Lung (tissue), 12 donors: ENCODE data around the gene LARP4B. TPM values are rescaled to one million over a fixed set of nuclear protein-coding genes. Genes with fewer than 3 reads are reported as not detected.

ENCODE experiments used
- ATAC-seq: fragments of 200-7000 bp; cut with Tn5 transposase; one replicate; pipeline ENCODE4 v1.9.1; 2020; ENCODE audit warnings: moderate number of reproducible peaks; ENCODE audit not compliant: insufficient read depth, low FRiP score
- DNase-seq, 3 donors: peaks; one replicate each; pipeline ENCODE4 v3.0.0-alpha.2; 2013 to 2017
- H3K27ac ChIP-seq, 2 donors: one replicate each; pipeline ENCODE4 v1.5.1; 2013; ENCODE audit warnings: mild to moderate bottlenecking in 2 of 2, moderate library complexity in 2 of 2, control low read depth in 1 of 2, inconsistent platforms in 1 of 2, low read depth in 1 of 2, low read length in 1 of 2
- H3K27me3 ChIP-seq, 3 donors: one replicate each; pipeline ENCODE4 v1.5.1; 2013; ENCODE audit warnings: low read length in 2 of 3; ENCODE audit not compliant: control insufficient read depth in 3 of 3, insufficient read depth in 3 of 3
- H3K36me3 ChIP-seq, 4 donors: one replicate each; pipeline ENCODE4 v1.5.1; 2013; ENCODE audit warnings: low read length in 4 of 4, mild to moderate bottlenecking in 1 of 4, moderate library complexity in 1 of 4; ENCODE audit not compliant: control insufficient read depth in 4 of 4, insufficient read depth in 4 of 4
- H3K4me1 ChIP-seq, 5 donors: one replicate each; pipeline ENCODE4 v1.5.1; 2013; ENCODE audit warnings: low read length in 5 of 5, mild to moderate bottlenecking in 2 of 5, moderate library complexity in 1 of 5; ENCODE audit not compliant: control insufficient read depth in 5 of 5, insufficient read depth in 5 of 5
- H3K4me3 ChIP-seq: one replicate; pipeline ENCODE4 v1.5.1; 2013; ENCODE audit warnings: mild to moderate bottlenecking, control low read depth, moderate library complexity
- H3K9ac ChIP-seq, 2 donors: one replicate each; pipeline ENCODE4 v1.5.1; 2013; ENCODE audit warnings: low read length in 2 of 2, control low read depth in 1 of 2; ENCODE audit not compliant: insufficient read depth in 1 of 2
- H3K9me3 ChIP-seq, 4 donors: one replicate each; pipeline ENCODE4 v1.5.1; 2013; ENCODE audit warnings: low read length in 3 of 4, mild to moderate bottlenecking in 1 of 4, moderate library complexity in 1 of 4; ENCODE audit not compliant: control insufficient read depth in 4 of 4, insufficient read depth in 3 of 4
- WGBS, 2 donors: extraction: QIAGEN DNeasy Blood & Tissue Kit; methylation state at CpG; one replicate each; pipeline ENCODE4 v1.1.7; 2013; 5-methylcytosine and 5-hydroxymethylcytosine counted together
- polyA plus RNA-seq, 2 donors: library from polyadenylated mRNA; stranded (reverse); fragments of 200-250 nt; gene quantifications; one replicate each; pipeline ENCODE4 v1.2.1, GENCODE V29; 2013
- total RNA-seq, 2 donors: library from RNA; depleted of rRNA in 1 of 2; stranded (reverse); fragments of >200 nt in 1 of 2; gene quantifications; one replicate each; pipeline ENCODE4 v1.2.1, GENCODE V29; 2014 to 2021
- TF ChIP-seq, protein P1 (sequence below): IDR thresholded peaks from 2 replicates; pipeline ENCODE4 v1.5.1; 2012; ENCODE audit warnings: mild to moderate bottlenecking; ENCODE audit errors: control extremely low read depth, extremely low read depth
- donor health status: control.
- donor health status: control.
- donor health status: Bipolar disorder and iron deficiency.
- donor health status: healthy.
- donor health status: DM: yes; HTN: yes; CAD: no.

LARP4B gene
- total and polyA plus RNA-seq, 4 donors = 24.7 to 133 (median 66.9) TPM

DNA sequence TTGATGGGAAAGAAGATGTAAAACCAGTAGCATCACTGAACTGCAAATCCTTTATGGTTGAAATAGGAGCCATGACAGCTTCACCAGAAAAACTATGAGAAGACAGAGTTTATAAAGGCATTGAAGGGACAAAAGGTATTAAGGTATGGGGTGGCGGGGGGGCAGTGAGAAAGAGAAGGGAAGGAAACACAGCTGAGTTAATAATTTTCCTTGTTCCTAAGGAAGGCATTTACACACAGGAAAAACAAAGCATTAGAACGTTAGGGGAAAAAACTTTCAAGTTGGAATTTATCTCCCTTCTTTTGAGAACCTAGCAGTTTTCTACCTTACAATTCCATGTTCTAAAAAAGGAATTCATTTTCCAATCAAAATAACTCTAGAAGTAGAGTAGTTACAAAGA is 4.4 kb downstream of the LARP4B start:
- H3K4me3 ChIP-seq = no peak overlapping the region
- H3K36me3 ChIP-seq = peaks cover 0 to 9% (median 4%) of the 10 kb centered on the region in 4 donors
- no peak for DNase-seq
- H3K9me3 ChIP-seq = peaks cover 0 to under 1% (median 0%) of the 10 kb centered on the region in 4 donors
- 35 to 46% methylated on average over 2 of the region's 2 CpGs for WGBS, 2 donors
- H3K9ac ChIP-seq = no peak overlapping the region
- H3K27ac ChIP-seq = no peak overlapping the region
- peaks cover 6 to 16% (median 13%) of the 10 kb centered on the region in 5 donors for H3K4me1 ChIP-seq
- no peak for ATAC-seq
- TF ChIP-seq, protein P1, sequence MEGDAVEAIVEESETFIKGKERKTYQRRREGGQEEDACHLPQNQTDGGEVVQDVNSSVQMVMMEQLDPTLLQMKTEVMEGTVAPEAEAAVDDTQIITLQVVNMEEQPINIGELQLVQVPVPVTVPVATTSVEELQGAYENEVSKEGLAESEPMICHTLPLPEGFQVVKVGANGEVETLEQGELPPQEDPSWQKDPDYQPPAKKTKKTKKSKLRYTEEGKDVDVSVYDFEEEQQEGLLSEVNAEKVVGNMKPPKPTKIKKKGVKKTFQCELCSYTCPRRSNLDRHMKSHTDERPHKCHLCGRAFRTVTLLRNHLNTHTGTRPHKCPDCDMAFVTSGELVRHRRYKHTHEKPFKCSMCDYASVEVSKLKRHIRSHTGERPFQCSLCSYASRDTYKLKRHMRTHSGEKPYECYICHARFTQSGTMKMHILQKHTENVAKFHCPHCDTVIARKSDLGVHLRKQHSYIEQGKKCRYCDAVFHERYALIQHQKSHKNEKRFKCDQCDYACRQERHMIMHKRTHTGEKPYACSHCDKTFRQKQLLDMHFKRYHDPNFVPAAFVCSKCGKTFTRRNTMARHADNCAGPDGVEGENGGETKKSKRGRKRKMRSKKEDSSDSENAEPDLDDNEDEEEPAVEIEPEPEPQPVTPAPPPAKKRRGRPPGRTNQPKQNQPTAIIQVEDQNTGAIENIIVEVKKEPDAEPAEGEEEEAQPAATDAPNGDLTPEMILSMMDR = no peak
- no peaks in the 10 kb centered on the region for H3K27me3 ChIP-seq

DNA sequence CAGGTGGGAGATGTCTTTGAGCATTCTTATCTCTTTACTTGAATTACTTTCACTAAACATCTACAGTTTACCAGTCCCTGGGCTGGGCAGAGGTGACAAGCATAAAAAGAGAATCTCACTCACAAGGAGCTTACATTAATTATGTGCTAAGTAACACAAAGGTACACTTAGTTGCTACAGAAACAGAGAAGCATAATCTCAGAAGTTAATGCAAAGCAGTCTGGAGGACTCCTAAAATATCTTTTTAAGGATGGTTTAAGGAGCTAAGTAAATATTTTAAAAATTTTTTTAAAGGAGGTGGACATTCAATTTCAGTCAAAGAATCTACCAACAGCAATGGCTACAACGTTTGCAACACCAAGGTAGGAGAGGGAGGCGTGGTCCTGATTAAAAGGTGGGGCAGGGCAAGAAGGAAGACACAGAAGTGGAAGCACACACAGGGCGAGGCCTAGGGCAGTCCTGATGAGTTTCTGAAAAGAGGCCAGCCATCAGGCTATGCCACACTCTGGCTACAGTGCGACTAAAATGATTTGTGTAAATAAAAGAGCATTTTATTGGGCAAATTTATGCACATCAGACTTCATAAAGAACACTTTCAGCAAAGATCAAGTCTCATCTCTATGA is 5.3 kb downstream of the LARP4B start:
- peaks cover 0 to 1% (median 0%) of the 10 kb centered on the region in 4 donors for H3K9me3 ChIP-seq
- H3K27ac ChIP-seq = no peak overlapping the region
- DNase-seq (no peak), ATAC-seq (peak; percentile 32)
- no peaks in the 10 kb centered on the region for H3K27me3 ChIP-seq
- 55 to 62% methylated on average over 4 of the region's 4 CpGs for WGBS, 2 donors
- TF ChIP-seq, protein P1 = no peak
- peaks cover 0 to 10% (median 4%) of the 10 kb centered on the region in 4 donors for H3K36me3 ChIP-seq
- H3K4me1 ChIP-seq = peaks cover 10 to 20% (median 13%) of the 10 kb centered on the region in 5 donors
- H3K4me3 ChIP-seq = no peak overlapping the region
- no peak overlapping the region for H3K9ac ChIP-seq

DNA sequence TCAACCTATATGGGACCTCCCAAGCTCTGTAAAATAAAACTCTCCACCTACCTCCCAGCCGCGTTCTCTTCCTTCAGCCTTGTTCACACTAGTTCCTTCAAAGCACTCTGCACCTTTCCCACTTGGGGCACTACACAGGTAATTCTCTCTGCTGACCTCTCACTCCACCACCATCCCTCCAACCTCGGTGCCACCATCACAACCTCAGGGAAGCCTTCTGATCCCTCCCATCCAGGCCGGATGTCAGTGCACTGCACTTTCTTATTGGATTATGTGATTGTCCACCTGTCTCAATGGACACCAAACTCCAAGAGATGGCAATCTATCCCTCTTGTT is 7.0 kb downstream of the LARP4B start:
- WGBS, 2 donors = 82 to 86% methylated on average over 4 of the region's 4 CpGs

More for the DNA sequence above, 7.0 kb downstream of the LARP4B start:
- no peak for ATAC-seq
- TF ChIP-seq, protein P1 = no peak
- Histone ChIP-seq H3K9ac (no peak overlapping the region), H3K36me3 (peaks cover 0 to 10% (median 4%) of the 10 kb centered on the region in 4 donors), H3K4me1 (peaks cover 1 to 18% (median 7%) of the 10 kb centered on the region in 5 donors), H3K9me3 (peaks cover 0 to 1% (median 0%) of the 10 kb centered on the region in 4 donors), H3K27ac (no peak overlapping the region), H3K4me3 (no peak overlapping the region), H3K27me3 (no peaks in the 10 kb centered on the region)
- no peak for DNase-seq
